H1 (cell line): ENCODE data around the gene SAE1. TPM values are rescaled to one million over a fixed set of nuclear protein-coding genes. Genes with fewer than 3 reads are reported as not detected.

Experiments
- CTCF ChIA-PET: fragments of 300-600 bp; sonication (Branson Sonifier 250); formaldehyde crosslinking; loops from one replicate; lab custom pipeline; 2021; ENCODE audit not compliant: partially characterized antibody; lab: Charles Lee
- POLR2A ChIA-PET: fragments of 300-600 bp; sonication (Branson Sonifier 250); formaldehyde crosslinking; loops from one replicate; lab custom pipeline; 2021; ENCODE audit warnings: inconsistent platforms; ENCODE audit not compliant: partially characterized antibody; lab: Charles Lee
- DNase-seq, 2 experiments: peaks; one replicate each; pipeline versions ENCODE4 v3.0.0 to v3.0.0-alpha.2; 2010 to 2022; ENCODE audit warnings: low spot score in 2 of 2, low read depth in 1 of 2, mixed read lengths in 1 of 2
- FAIRE-seq: peaks from 2 replicates; lab custom pipeline; 2011; peaks lifted over from hg19 to GRCh38; lab: Jason Lieb, UNC
- H2AFZ ChIP-seq: 2 replicates; pipeline ENCODE4 v1.8.1; 2012; ENCODE audit warnings: low read length, inconsistent platforms
- H2AK5ac ChIP-seq: 2 replicates; pipeline ENCODE4 v1.6.1; 2013; ENCODE audit warnings: low read depth, low read length
- H2BK120ac ChIP-seq: replicated peaks from 2 replicates; pipeline ENCODE3; 2013; ENCODE audit warnings: low read depth, low read length, inconsistent platforms
- H2BK12ac ChIP-seq: 2 replicates; pipeline ENCODE4 v1.6.1; 2013; ENCODE audit warnings: low read depth, low read length
- H2BK15ac ChIP-seq: 2 replicates; pipeline ENCODE4 v1.6.1; 2013; ENCODE audit warnings: low read length
- H2BK20ac ChIP-seq: 2 replicates; pipeline ENCODE4 v1.6.1; 2013; ENCODE audit warnings: low read length
- H2BK5ac ChIP-seq: 2 replicates; pipeline ENCODE4 v1.6.1; 2013; ENCODE audit warnings: low read depth, low read length
- H3K14ac ChIP-seq: 2 replicates; pipeline ENCODE4 v1.6.1; 2013; ENCODE audit warnings: inconsistent platforms; ENCODE audit not compliant: insufficient read length
- H3K18ac ChIP-seq: 2 replicates; pipeline ENCODE4 v1.6.1; 2013; ENCODE audit warnings: low read length; ENCODE audit errors: extremely low read depth
- H3K23ac ChIP-seq: 2 replicates; pipeline ENCODE4 v1.6.1; 2013; ENCODE audit warnings: inconsistent platforms; ENCODE audit not compliant: insufficient read length
- H3K23me2 ChIP-seq: 2 replicates; pipeline ENCODE4 v1.6.1; 2013; ENCODE audit warnings: low read depth, low read length
- H3K27ac ChIP-seq: 2 replicates; pipeline ENCODE4 v1.6.1; 2011; ENCODE audit warnings: low read depth, low read length, inconsistent platforms
- H3K27me3 ChIP-seq, 4 experiments: replicated peaks in 1 of 4; 1 replicate in 1 of 4; 2 replicates in 3 of 4; pipeline versions ENCODE4 v1.6.1 to v1.8.1; 2011 to 2013; ENCODE audit warnings: low read length in 3 of 4, mild to moderate bottlenecking in 3 of 4, inconsistent platforms in 2 of 4, mixed read lengths in 2 of 4, moderate library complexity in 1 of 4; ENCODE audit not compliant: control insufficient read depth in 3 of 4, insufficient read depth in 3 of 4; ENCODE audit errors: extremely low read depth in 1 of 4
- H3K36me3 ChIP-seq, 4 experiments: 2 replicates each; pipeline versions ENCODE4 v1.6.1 to v1.8.1; 2011 to 2013; ENCODE audit warnings: mild to moderate bottlenecking in 4 of 4, low read length in 3 of 4, moderate library complexity in 2 of 4, control low read depth in 1 of 4, inconsistent platforms in 1 of 4; ENCODE audit not compliant: insufficient read depth in 4 of 4, control insufficient read depth in 2 of 4
- H3K4ac ChIP-seq: replicated peaks from 2 replicates; pipeline ENCODE3; 2013; ENCODE audit warnings: low read length, low read depth, mixed read lengths, inconsistent platforms; ENCODE audit not compliant: insufficient read length
- H3K4me1 ChIP-seq, 4 experiments: replicated peaks in 1 of 4; 1 replicate in 1 of 4; 2 replicates in 3 of 4; pipeline versions ENCODE4 v1.6.1 to v1.8.1; 2011 to 2013; ENCODE audit warnings: low read length in 3 of 4, inconsistent platforms in 2 of 4, mixed read lengths in 1 of 4; ENCODE audit not compliant: insufficient read depth in 4 of 4, control insufficient read depth in 3 of 4
- H3K4me2 ChIP-seq, 2 experiments: 2 replicates each; pipeline versions ENCODE4 v1.6.1 to v1.8.1; 2011 to 2013; ENCODE audit warnings: low read depth in 2 of 2, low read length in 2 of 2, control low read depth in 1 of 2, inconsistent platforms in 1 of 2, mild to moderate bottlenecking in 1 of 2; ENCODE audit not compliant: insufficient read depth in 1 of 2
- H3K4me3 ChIP-seq, 4 experiments: fragments of 200-600, 300-600 bp in 1 of 4; sonication (generic), shearing (Covaris generic), sonication (Bioruptor Twin) in 1 of 4; 2 replicates each; pipeline versions ENCODE4 v1.5.1 to v1.8.1; 2011 to 2016; ENCODE audit warnings: low read length in 4 of 4, low read depth in 3 of 4, control low read depth in 2 of 4, inconsistent platforms in 2 of 4, mild to moderate bottlenecking in 2 of 4, mixed read lengths in 1 of 4, moderate library complexity in 1 of 4; ENCODE audit not compliant: insufficient read depth in 2 of 4; ENCODE audit errors: extremely low read depth in 1 of 4
- H3K56ac ChIP-seq: replicated peaks from 2 replicates; pipeline ENCODE3; 2013; ENCODE audit warnings: low read depth, mild to moderate bottlenecking, mixed read lengths, low read length, inconsistent platforms; ENCODE audit not compliant: insufficient read length
- H3K79me1 ChIP-seq: 2 replicates; pipeline ENCODE4 v1.6.1; 2013; ENCODE audit warnings: low read depth, low read length, control low read depth
- H3K79me2 ChIP-seq, 2 experiments: 2 replicates each; pipeline versions ENCODE4 v1.6.1 to v1.8.1; 2012 to 2013; ENCODE audit warnings: low read length in 2 of 2, mild to moderate bottlenecking in 2 of 2, inconsistent platforms in 1 of 2; ENCODE audit not compliant: insufficient read depth in 2 of 2, control insufficient read depth in 1 of 2
- H3K9ac ChIP-seq, 4 experiments: replicated peaks in 1 of 4; 1 replicate in 1 of 4; 2 replicates in 3 of 4; pipeline versions ENCODE4 v1.6.1 to v1.8.1; 2011 to 2013; ENCODE audit warnings: low read depth in 3 of 4, low read length in 3 of 4, control low read depth in 2 of 4, mild to moderate bottlenecking in 2 of 4, moderate library complexity in 2 of 4, inconsistent platforms in 1 of 4; ENCODE audit errors: extremely low read depth in 1 of 4
- H3K9me3 ChIP-seq, 2 experiments: 2 replicates each; pipeline versions ENCODE4 v1.6.1 to v1.8.1; 2012 to 2013; ENCODE audit warnings: mild to moderate bottlenecking in 2 of 2, moderate library complexity in 2 of 2, control low read depth in 1 of 2, inconsistent platforms in 1 of 2, low read depth in 1 of 2, low read length in 1 of 2, mixed read lengths in 1 of 2; ENCODE audit not compliant: insufficient read depth in 2 of 2
- H4K20me1 ChIP-seq, 2 experiments: replicated peaks in 1 of 2; 2 replicates each; pipeline versions ENCODE3 to v1.8.1; 2011 to 2013; ENCODE audit warnings: inconsistent platforms in 2 of 2, low read length in 2 of 2, mild to moderate bottlenecking in 1 of 2; ENCODE audit not compliant: insufficient read depth in 2 of 2, control insufficient read depth in 1 of 2
- H4K5ac ChIP-seq: 2 replicates; pipeline ENCODE4 v1.6.1; 2013; ENCODE audit warnings: low read length, low read depth, mixed read lengths, inconsistent platforms; ENCODE audit not compliant: insufficient read length
- H4K8ac ChIP-seq: 2 replicates; pipeline ENCODE4 v1.8.0; 2013; ENCODE audit warnings: mild to moderate bottlenecking, moderate library complexity, low read length, inconsistent platforms; ENCODE audit not compliant: insufficient read depth; ENCODE audit errors: extremely low read depth
- H4K91ac ChIP-seq: replicated peaks from 2 replicates; pipeline ENCODE3; 2013; ENCODE audit warnings: low read length, mixed read lengths, inconsistent platforms; ENCODE audit not compliant: insufficient read length
- CBX8 ChIP-seq: fragments of 300-800, 300-1000 bp; sonication (generic); IDR thresholded peaks from 2 replicates; pipeline ENCODE4 v1.7.1; 2016; ENCODE audit warnings: low read depth, low read length, borderline replicate concordance
- CEBPB ChIP-seq: IDR thresholded peaks from 2 replicates; pipeline ENCODE4 v1.6.1; 2012; ENCODE audit warnings: low read depth, low read length
- CREB1 ChIP-seq: IDR thresholded peaks from 2 replicates; pipeline ENCODE4 v1.6.1; 2012; ENCODE audit warnings: inconsistent platforms
- EZH2 ChIP-seq: fragments of 200-600 bp; sonication (generic); IDR thresholded peaks from 2 replicates; pipeline ENCODE4 v1.7.1; 2012; ENCODE audit warnings: low read depth, mild to moderate bottlenecking, moderate library complexity, low read length, inconsistent platforms; ENCODE audit not compliant: severe bottlenecking
- JUND ChIP-seq: IDR thresholded peaks from 2 replicates; pipeline ENCODE4 v1.6.1; 2011; ENCODE audit warnings: mild to moderate bottlenecking, improper control_type of control experiment, low read length
- KDM4A ChIP-seq: IDR thresholded peaks from one replicate; pipeline ENCODE4 v1.7.1; 2012; ENCODE audit warnings: low read depth, mild to moderate bottlenecking, moderate library complexity, low read length, inconsistent platforms; ENCODE audit not compliant: severe bottlenecking
- POLR2A ChIP-seq, 2 experiments: IDR thresholded peaks; 1 replicate in 1 of 2; 2 replicates in 1 of 2; pipeline ENCODE4 v1.6.1; 2011; ENCODE audit warnings: low read depth in 2 of 2, low read length in 2 of 2, mild to moderate bottlenecking in 2 of 2; ENCODE audit errors: control extremely low read depth in 1 of 2
- POU5F1 ChIP-seq: IDR thresholded peaks from 2 replicates; pipeline ENCODE4 v1.6.1; 2011; ENCODE audit warnings: low read depth, mild to moderate bottlenecking, low read length, moderate library complexity
- RBBP5 ChIP-seq: IDR thresholded peaks from 2 replicates; pipeline ENCODE4 v1.7.1; 2012; ENCODE audit warnings: low read depth, mild to moderate bottlenecking, inconsistent platforms, low read length, moderate library complexity, borderline replicate concordance
- RXRA ChIP-seq: IDR thresholded peaks from 2 replicates; pipeline ENCODE4 v1.6.1; 2011; ENCODE audit warnings: low read depth, mild to moderate bottlenecking, low read length, moderate library complexity; ENCODE audit not compliant: insufficient read depth
- SP2 ChIP-seq: IDR thresholded peaks from 2 replicates; pipeline ENCODE4 v1.6.1; 2012; ENCODE audit warnings: mild to moderate bottlenecking, low read length, inconsistent platforms
- SRF ChIP-seq: IDR thresholded peaks from 2 replicates; pipeline ENCODE4 v1.6.1; 2011; ENCODE audit warnings: mild to moderate bottlenecking, low read depth, low read length, moderate library complexity
- SUZ12 ChIP-seq: fragments of 200-600 bp; sonication (generic); IDR thresholded peaks from 2 replicates; pipeline ENCODE4 v1.6.1; 2012; ENCODE audit warnings: mild to moderate bottlenecking, inconsistent platforms, low read length, moderate library complexity, mixed read lengths
- WGBS, 2 experiments: shearing (Covaris generic) in 1 of 2; methylation state at CpG; one replicate each; pipeline versions ENCODE4 v1.1.6 to v1.1.7; 2013 to 2015; ENCODE audit warnings: low lambda C conversion rate in 2 of 2, mixed read lengths in 2 of 2, inconsistent platforms in 1 of 2, low coverage in 1 of 2, missing lambda C conversion rate in 1 of 2; ENCODE audit not compliant: insufficient replicate concordance in 2 of 2, insufficient coverage in 1 of 2, insufficient read length in 1 of 2; ENCODE audit errors: extremely low coverage in 1 of 2, missing lambda C conversion rate in 1 of 2; 5-methylcytosine and 5-hydroxymethylcytosine counted together
- polyA plus RNA-seq, 7 experiments: library from polyadenylated mRNA; depleted of rRNA in 3 of 7; stranded (reverse) in 5 of 7; unstranded in 2 of 7; fragments of >200 nt in 5 of 7; fragments of 200-250 nt in 2 of 7; gene quantifications; 1 replicate in 5 of 7; 2 replicates in 1 of 7; 4 replicates in 1 of 7; pipeline versions ENCODE4 v1.2.1 to v1.2.3, GENCODE V29; 2011 to 2013; ENCODE audit warnings: missing spikeins in 2 of 7, mixed read lengths in 2 of 7
- total RNA-seq: library from RNA; stranded (reverse); fragmentation: NEBNext Ultra II Directional; extraction: Animal tissue kit (Norgen Biotek cat#: 25700); gene quantifications from 2 replicates; pipeline ENCODE4 v1.2.1, GENCODE V29; 2021

Gene SAE1
- total and polyA plus RNA-seq, 2 of the 8 experiments (the other 6 are each of a cell fraction or from before 2014, with no cell fraction given): 213 to 268 TPM

GRCh38 chr19:47142779-47143178, 12.1 kb downstream of the SAE1 start:
- no peak overlapping the region for H3K14ac ChIP-seq
- no peak overlapping the region; the same call in 1 of the 2 replicates for H2BK5ac ChIP-seq
- no peaks in the 10 kb centered on the region for H3K4me1 ChIP-seq
- ChIA-PET POLR2A (interaction anchor here (1.0 to 13.9 kb wide), 9 partner anchors 10 to 51 kb away, joined by 3 to 98 read pairs (median 4); partner anchors contain the start of gene SAE1), CTCF (interaction anchor here (1.0 to 2.3 kb wide), 10 partner anchors 11 to 105 kb away, joined by 3 to 10 read pairs (median 3); no protein-coding TSS in a partner anchor)
- no peak overlapping the region for H3K56ac ChIP-seq
- no peak overlapping the region for H2BK20ac ChIP-seq
- peaks cover 4% of the 10 kb centered on the region for H3K79me1 ChIP-seq
- no peak overlapping the region for H4K91ac ChIP-seq
- no peak overlapping the region for H2BK12ac ChIP-seq
- TF ChIP-seq POLR2A (IDR thresholded peaks at IDR 0.05; ENCODE audit: control extremely low read depth in 1 of 2, low read depth in 2 of 2, low read length in 2 of 2) (no peak), KDM4A (no peak), POU5F1 (no peak), CREB1 (no peak), SP2 (no peak), CBX8 (no peak), SUZ12 (no peak), CEBPB (no peak), SRF (no peak), RXRA (no peak), JUND (no peak), RBBP5 (no peak), EZH2 (no peak)
- H3K23me2 ChIP-seq: no peaks in the 10 kb centered on the region
- no peak overlapping the region for H3K4me3 ChIP-seq
- no peak overlapping the region for H2AK5ac ChIP-seq
- H2AFZ ChIP-seq: no peak overlapping the region
- H3K4ac ChIP-seq: no peak overlapping the region
- H3K23ac ChIP-seq: no peak overlapping the region
- DNase-seq (no peak), FAIRE-seq (no peak)
- H3K27ac ChIP-seq: no peak overlapping the region
- no peak overlapping the region for H4K5ac ChIP-seq
- no peak overlapping the region for H3K4me2 ChIP-seq
- no peak overlapping the region for H2BK15ac ChIP-seq
- WGBS, 2 experiments: 92% methylated on average over 5 of the region's 5 CpGs; no CpG with 5 or more reads in 1 of the 2 experiments
- no peak overlapping the region for H4K8ac ChIP-seq
- no peaks in the 10 kb centered on the region for H3K27me3 ChIP-seq
- H3K79me2 ChIP-seq: peaks cover 36 to 91% of the 10 kb centered on the region in 2 experiments
- H2BK120ac ChIP-seq: no peak overlapping the region
- H3K18ac ChIP-seq: no peak overlapping the region
- H4K20me1 ChIP-seq: peaks cover 15 to 34% of the 10 kb centered on the region in 2 experiments
- no peaks in the 10 kb centered on the region for H3K9me3 ChIP-seq
- H3K36me3 ChIP-seq: peaks cover 22 to 53% (median 38%) of the 10 kb centered on the region in 4 experiments; a peak in 7 of 8 replicates
- H3K9ac ChIP-seq: no peak overlapping the region
